Fibroblast of lung (primary cell): Measurements from ENCODE around the gene NKTR. TPM values are rescaled to one million over a fixed set of nuclear protein-coding genes. Genes with fewer than 3 reads are reported as not detected.

ENCODE experiments used
- DNase-seq, 2 donors: peaks; one replicate each; pipeline versions ENCODE4 v3.0.0 to v3.0.0-alpha.2; 2010; ENCODE audit warnings: low read depth in 2 of 2
- H2AFZ ChIP-seq: 2 replicates; pipeline ENCODE4 v1.5.1; 2012; ENCODE audit warnings: low read length, control low read depth, inconsistent platforms
- H3K27ac ChIP-seq: 2 replicates; pipeline ENCODE4 v1.5.1; 2011; ENCODE audit warnings: low read length, control low read depth; ENCODE audit not compliant: insufficient read depth
- H3K27me3 ChIP-seq: 2 replicates; pipeline ENCODE4 v1.5.1; 2011; ENCODE audit warnings: mild to moderate bottlenecking, low read length; ENCODE audit not compliant: control insufficient read depth, insufficient read depth
- H3K36me3 ChIP-seq: 2 replicates; pipeline ENCODE4 v1.5.1; 2011; ENCODE audit warnings: low read length; ENCODE audit not compliant: control insufficient read depth, insufficient read depth
- H3K4me1 ChIP-seq: 2 replicates; pipeline ENCODE4 v1.5.1; 2011; ENCODE audit warnings: low read length; ENCODE audit not compliant: control insufficient read depth, insufficient read depth; ENCODE audit errors: extremely low read depth
- H3K4me2 ChIP-seq: 2 replicates; pipeline ENCODE4 v1.5.1; 2011; ENCODE audit warnings: low read length, control low read depth; ENCODE audit not compliant: insufficient read depth; ENCODE audit errors: extremely low read depth
- H3K4me3 ChIP-seq, 4 experiments: fragments of 200-600 bp in 1 of 4; sonication (generic) in 1 of 4; replicated peaks in 1 of 4; 2 replicates each; pipeline ENCODE4 v1.5.1; 2011 to 2016; ENCODE audit warnings: low read length in 4 of 4, low read depth in 3 of 4, mild to moderate bottlenecking in 3 of 4, control low read depth in 2 of 4, inconsistent platforms in 1 of 4, mixed read lengths in 1 of 4; ENCODE audit not compliant: insufficient read depth in 1 of 4; ENCODE audit errors: control extremely low read depth in 1 of 4
- H3K79me2 ChIP-seq: 2 replicates; pipeline ENCODE4 v1.5.1; 2012; ENCODE audit warnings: mild to moderate bottlenecking, low read length, inconsistent platforms; ENCODE audit not compliant: control insufficient read depth, insufficient read depth
- H3K9ac ChIP-seq: 2 replicates; pipeline ENCODE4 v1.5.1; 2011; ENCODE audit warnings: mild to moderate bottlenecking, low read length, control low read depth; ENCODE audit not compliant: insufficient read depth
- H3K9me3 ChIP-seq: 2 replicates; pipeline ENCODE4 v1.5.1; 2012; ENCODE audit warnings: low read depth, low read length; ENCODE audit not compliant: control insufficient read depth, insufficient read depth
- H4K20me1 ChIP-seq: 2 replicates; pipeline ENCODE4 v1.5.1; 2011; ENCODE audit warnings: low read length; ENCODE audit not compliant: control insufficient read depth, insufficient read depth; ENCODE audit errors: extremely low read depth
- CTCF ChIP-seq, 2 donors: IDR thresholded peaks in 1 of 2; conservative IDR thresholded peaks in 1 of 2; 1 replicate in 1 of 2; 2 replicates in 1 of 2; pipeline ENCODE4 v1.5.1; 2011 to 2012; ENCODE audit warnings: low read length in 2 of 2, control low read depth in 1 of 2, inconsistent platforms in 1 of 2, low read depth in 1 of 2, mild to moderate bottlenecking in 1 of 2
- EZH2 ChIP-seq: IDR thresholded peaks from 2 replicates; pipeline ENCODE4 v1.5.1; 2012; ENCODE audit warnings: low read length, control low read depth, mild to moderate bottlenecking; ENCODE audit errors: missing control alignments
- polyA plus RNA-seq, 2 donors: library from polyadenylated mRNA; depleted of rRNA in 1 of 2; stranded (reverse) in 1 of 2; unstranded in 1 of 2; fragments of >200 nt; gene quantifications; 2 replicates each; pipeline ENCODE4 v1.2.1, GENCODE V29; 2011 to 2012; ENCODE audit warnings: missing spikeins in 1 of 2
- total RNA-seq: library from RNA; depleted of rRNA; stranded (reverse); fragments of >200 nt; gene quantifications from 2 replicates; pipeline ENCODE4 v1.2.1, GENCODE V29; 2014

The NKTR gene
- total and polyA plus RNA-seq, 2 donors (not counting 1 experiment from before 2014, with no cell fraction given) = 26.4 to 44.6 TPM

- no peak for TF ChIP-seq CTCF (conservative IDR thresholded peaks at IDR 0.05 in 1 of 2, IDR thresholded peaks at IDR 0.05 in 1 of 2; ENCODE audit: low read depth in 1 of 2, low read length in 2 of 2)
- TF ChIP-seq EZH2 = no peak
- Histone ChIP-seq H2AFZ (no peak overlapping the region), H3K4me2 (no peak overlapping the region), H3K79me2 (no peaks in the 10 kb centered on the region), H3K27ac (no peak overlapping the region), H3K36me3 (no peaks in the 10 kb centered on the region), H4K20me1 (no peaks in the 10 kb centered on the region), H3K9ac (no peak overlapping the region), H3K4me3 (no peak overlapping the region), H3K9me3 (no peaks in the 10 kb centered on the region), H3K4me1 (no peaks in the 10 kb centered on the region), H3K27me3 (peaks cover 16% of the 10 kb centered on the region)
- DNase-seq = no peak
Observed at GRCh38 chr3:42692667-42693529, 92.4 kb downstream of the NKTR start.

GRCh38 chr3:42693530-42693930 lies 93.0 kb downstream of the NKTR start:
- H3K9me3 ChIP-seq = no peaks in the 10 kb centered on the region
- no peak overlapping the region for H3K4me2 ChIP-seq
- H3K36me3 ChIP-seq = no peaks in the 10 kb centered on the region
- H3K4me1 ChIP-seq = no peaks in the 10 kb centered on the region
- no peaks in the 10 kb centered on the region for H3K79me2 ChIP-seq
- no peaks in the 10 kb centered on the region for H4K20me1 ChIP-seq
- no peak for DNase-seq
- TF ChIP-seq CTCF (conservative IDR thresholded peaks at IDR 0.05 in 1 of 2, IDR thresholded peaks at IDR 0.05 in 1 of 2; ENCODE audit: low read depth in 1 of 2, low read length in 2 of 2) (no peak), EZH2 (no peak)
- peaks cover 16% of the 10 kb centered on the region for H3K27me3 ChIP-seq
- H3K9ac ChIP-seq = no peak overlapping the region
- H2AFZ ChIP-seq = no peak overlapping the region
- no peak overlapping the region for H3K27ac ChIP-seq
- no peak overlapping the region for H3K4me3 ChIP-seq

- TF ChIP-seq EZH2 (no peak), CTCF (conservative IDR thresholded peaks at IDR 0.05 in 1 of 2, IDR thresholded peaks at IDR 0.05 in 1 of 2; ENCODE audit: low read depth in 1 of 2, low read length in 2 of 2) (no peak)
- Histone ChIP-seq H3K4me1 (no peaks in the 10 kb centered on the region), H3K36me3 (no peaks in the 10 kb centered on the region), H4K20me1 (no peaks in the 10 kb centered on the region), H3K27me3 (peaks cover 18% of the 10 kb centered on the region), H3K27ac (no peak overlapping the region), H3K79me2 (no peaks in the 10 kb centered on the region), H3K4me3 (no peak overlapping the region), H3K9ac (no peak overlapping the region), H2AFZ (no peak overlapping the region), H3K9me3 (no peaks in the 10 kb centered on the region), H3K4me2 (no peak overlapping the region)
- DNase-seq = no peak
Observed at GRCh38 chr3:42694366-42694765, 93.9 kb downstream of the NKTR start.
